Kidney (tissue), 14 donors: Measurements from ENCODE around the gene LRRTM3. TPM values are rescaled to one million over a fixed set of nuclear protein-coding genes. Genes with fewer than 3 reads are reported as not detected.

Experiments used
- DNase-seq, 5 donors: peaks; one replicate each; pipeline ENCODE4 v3.0.0-alpha.2; 2013 to 2020
- FAIRE-seq: peaks from 2 replicates; lab custom pipeline; 2012; peaks lifted over from hg19 to GRCh38; lab: Jason Lieb, UNC
- H3K27ac ChIP-seq, 2 donors: one replicate each; pipeline ENCODE4 v1.7.0; 2013; ENCODE audit warnings: low read depth in 2 of 2, low read length in 2 of 2, inconsistent platforms in 1 of 2
- H3K27me3 ChIP-seq: one replicate; pipeline ENCODE4 v1.7.1; 2013; ENCODE audit warnings: low read length, inconsistent platforms; ENCODE audit not compliant: control insufficient read depth, insufficient read depth
- H3K36me3 ChIP-seq, 3 donors: one replicate each; pipeline versions ENCODE4 v1.7.0 to v1.7.1; 2013; ENCODE audit warnings: low read length in 3 of 3, control low read depth in 1 of 3, inconsistent platforms in 1 of 3; ENCODE audit not compliant: insufficient read depth in 3 of 3, control insufficient read depth in 2 of 3
- H3K4me1 ChIP-seq, 3 donors: one replicate each; pipeline versions ENCODE4 v1.7.0 to v1.7.1; 2013; ENCODE audit warnings: low read length in 3 of 3, inconsistent platforms in 1 of 3, low read depth in 1 of 3; ENCODE audit not compliant: control insufficient read depth in 2 of 3, insufficient read depth in 2 of 3
- H3K4me3 ChIP-seq, 3 donors: one replicate each; pipeline versions ENCODE4 v1.7.0 to v1.8.1; 2013; ENCODE audit warnings: low read length in 3 of 3, control low read depth in 1 of 3, inconsistent platforms in 1 of 3
- H3K9ac ChIP-seq, 3 donors: one replicate each; pipeline versions ENCODE4 v1.7.0 to v1.7.1; 2013; ENCODE audit warnings: low read length in 3 of 3, control low read depth in 1 of 3, inconsistent platforms in 1 of 3
- H3K9me3 ChIP-seq, 3 donors: one replicate each; pipeline versions ENCODE4 v1.7.0 to v1.7.1; 2013; ENCODE audit warnings: low read length in 3 of 3, control low read depth in 1 of 3, inconsistent platforms in 1 of 3; ENCODE audit not compliant: control insufficient read depth in 2 of 3, insufficient read depth in 1 of 3
- intact Hi-C: fragments of 100-400 bp; cut with DNase I; formaldehyde crosslinking; loops from one replicate; pipeline ENCODE4 v1.11.1; 2022
- polyA plus RNA-seq: library from polyadenylated mRNA; stranded (reverse); fragments of 350-450 nt; fragmentation: Illumina TruSeq; extraction: RNeasy Lipid Tissue Mini Kit (QIAGEN cat#74804); gene quantifications from one replicate; pipeline ENCODE4 v1.2.3, GENCODE V29; 2014; ENCODE audit warnings: low read depth, low replicate concordance; ENCODE audit not compliant: insufficient read depth
- total RNA-seq: library from RNA; stranded (reverse); fragmentation: NEBNext Ultra II Directional; extraction: Animal tissue kit (Norgen Biotek cat#: 25700); gene quantifications from one replicate; pipeline ENCODE4 v1.2.1, GENCODE V29; 2021
- TF ChIP-seq, protein P1 (sequence below): IDR thresholded peaks from 3 replicates; pipeline ENCODE4 v1.5.1; 2012; ENCODE audit warnings: mild to moderate bottlenecking, moderate library complexity, borderline replicate concordance; ENCODE audit not compliant: insufficient read depth; ENCODE audit errors: extremely low read depth
- donor health status: control.
- donor health status: control.
- donor health status: control.
- donor health status: control.
- donor health status: control.
- donor health status: DM: yes; HTN: yes; CAD: no.
- donor health status: Normal renal cell carcinoma (clear cell type).

The LRRTM3 gene
- total and polyA plus RNA-seq, 2 donors from 2014 or later, result 0.22 TPM; not detected in 1

DNA sequence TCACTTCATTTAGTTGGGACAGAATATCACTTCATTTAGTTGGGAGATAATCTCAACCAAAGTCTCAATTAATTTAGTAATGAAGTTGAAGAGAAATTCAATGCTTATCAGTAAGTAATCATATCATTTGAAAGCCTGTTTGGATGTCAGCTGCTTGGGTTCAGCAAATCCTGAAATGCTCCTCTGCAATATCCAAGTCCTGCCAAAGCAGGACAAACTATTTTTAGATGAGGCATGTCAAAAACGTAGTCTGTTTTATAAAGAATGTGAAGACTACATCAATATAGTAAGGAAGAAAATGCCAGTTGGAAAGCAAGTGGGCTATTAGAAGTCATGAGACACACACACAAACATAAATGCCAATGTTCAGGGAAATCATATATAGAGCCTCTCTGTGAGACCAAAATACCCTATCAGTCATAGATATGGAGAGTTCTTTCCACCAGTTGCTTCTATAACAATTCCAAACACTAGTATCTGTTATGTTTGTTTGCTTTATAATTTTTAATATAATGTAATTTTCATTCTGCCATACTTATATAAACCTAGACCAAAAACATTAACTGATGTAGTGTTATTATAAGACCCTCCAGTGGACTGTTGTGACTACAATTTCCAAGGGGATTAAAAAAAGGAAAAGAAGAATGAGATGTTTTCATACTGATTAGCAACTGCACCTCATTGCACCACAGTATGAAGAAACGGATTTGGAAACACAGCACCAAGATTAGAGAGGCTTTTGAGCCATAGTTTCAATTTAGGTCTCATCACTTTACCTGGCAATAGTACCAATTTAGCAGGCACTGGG lies 160.7 kb downstream of the LRRTM3 start:
- no peaks in the 10 kb centered on the region for H3K36me3 ChIP-seq
- no peaks in the 10 kb centered on the region for H3K27me3 ChIP-seq
- intact Hi-C loops, result no loop called here
- TF ChIP-seq, protein P1, sequence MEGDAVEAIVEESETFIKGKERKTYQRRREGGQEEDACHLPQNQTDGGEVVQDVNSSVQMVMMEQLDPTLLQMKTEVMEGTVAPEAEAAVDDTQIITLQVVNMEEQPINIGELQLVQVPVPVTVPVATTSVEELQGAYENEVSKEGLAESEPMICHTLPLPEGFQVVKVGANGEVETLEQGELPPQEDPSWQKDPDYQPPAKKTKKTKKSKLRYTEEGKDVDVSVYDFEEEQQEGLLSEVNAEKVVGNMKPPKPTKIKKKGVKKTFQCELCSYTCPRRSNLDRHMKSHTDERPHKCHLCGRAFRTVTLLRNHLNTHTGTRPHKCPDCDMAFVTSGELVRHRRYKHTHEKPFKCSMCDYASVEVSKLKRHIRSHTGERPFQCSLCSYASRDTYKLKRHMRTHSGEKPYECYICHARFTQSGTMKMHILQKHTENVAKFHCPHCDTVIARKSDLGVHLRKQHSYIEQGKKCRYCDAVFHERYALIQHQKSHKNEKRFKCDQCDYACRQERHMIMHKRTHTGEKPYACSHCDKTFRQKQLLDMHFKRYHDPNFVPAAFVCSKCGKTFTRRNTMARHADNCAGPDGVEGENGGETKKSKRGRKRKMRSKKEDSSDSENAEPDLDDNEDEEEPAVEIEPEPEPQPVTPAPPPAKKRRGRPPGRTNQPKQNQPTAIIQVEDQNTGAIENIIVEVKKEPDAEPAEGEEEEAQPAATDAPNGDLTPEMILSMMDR, result no peak
- H3K27ac ChIP-seq, result no peak overlapping the region
- no peak for DNase-seq
- H3K4me1 ChIP-seq, result no peaks in the 10 kb centered on the region
- FAIRE-seq, result no peak
- no peak overlapping the region for H3K4me3 ChIP-seq
- H3K9ac ChIP-seq, result no peak overlapping the region
- no peaks in the 10 kb centered on the region for H3K9me3 ChIP-seq

GRCh38 chr10:67087135-67087425 lies 161.2 kb downstream of the LRRTM3 start:
- DNase-seq (no peak), FAIRE-seq (no peak)
- Histone ChIP-seq H3K36me3 (no peaks in the 10 kb centered on the region), H3K27me3 (no peaks in the 10 kb centered on the region), H3K9ac (no peak overlapping the region), H3K9me3 (no peaks in the 10 kb centered on the region), H3K27ac (no peak overlapping the region), H3K4me3 (no peak overlapping the region), H3K4me1 (no peaks in the 10 kb centered on the region)
- TF ChIP-seq, protein P1, result no peak
- intact Hi-C loops, result no loop called here

DNA sequence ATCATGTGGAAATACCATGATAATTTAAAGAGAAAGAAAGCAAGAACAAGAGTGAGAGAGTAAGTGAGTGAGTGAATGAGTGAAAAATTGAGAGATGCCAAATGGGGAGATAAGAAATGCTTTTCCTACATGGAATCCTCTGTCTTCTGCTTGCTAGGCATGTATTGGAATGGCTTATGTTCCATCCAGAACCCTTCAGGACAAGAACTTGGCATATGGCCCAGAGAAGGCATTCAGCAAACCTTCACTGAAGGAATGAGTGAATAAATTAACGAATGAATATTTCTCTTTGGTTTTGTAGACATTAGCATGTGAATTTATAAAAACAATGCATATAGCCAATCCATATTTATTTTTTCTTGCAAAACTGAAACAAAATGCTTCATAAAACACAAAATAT lies 162.2 kb downstream of the LRRTM3 start:
- TF ChIP-seq, protein P1, result no peak
- H3K36me3 ChIP-seq, result no peaks in the 10 kb centered on the region
- FAIRE-seq, result no peak
- intact Hi-C loops, result no loop called here
- H3K4me1 ChIP-seq, result no peaks in the 10 kb centered on the region
- no peak overlapping the region for H3K9ac ChIP-seq
- no peak overlapping the region for H3K4me3 ChIP-seq
- no peak for DNase-seq
- no peaks in the 10 kb centered on the region for H3K27me3 ChIP-seq
- no peak overlapping the region for H3K27ac ChIP-seq
- no peaks in the 10 kb centered on the region for H3K9me3 ChIP-seq
